GOT3 (cell line): ENCODE data around the gene RETREG3.
"Not testable (repeated sequence)": the region's sequence is repeated elsewhere in the genome, so short reads cannot be mapped to it uniquely, and the experiment has no call there.

Source experiments
- DNase-seq: peaks from one replicate; lab custom pipeline; 2025; ENCODE audit warnings: mixed read lengths; lab: John Stamatoyannopoulos, UW

RETREG3 gene

GRCh38 chr17:42552736-42553135 lies 56.4 kb downstream of the RETREG3 start, which contains the start of gene HSD17B1:
Gene HSD17B1 (plus strand): TSS chr17:42552923. CDS start chr17:42552934, 11 bp downstream.
- DNase-seq: not testable (repeated sequence)

GRCh38 chr17:42548993-42549755 lies 60.0 kb downstream of the RETREG3 start:
- DNase-seq: no peak

- DNase-seq: no peak
Observed at GRCh38 chr17:42548070-42548837, 60.9 kb downstream of the RETREG3 start.

- no peak for DNase-seq
Observed at GRCh38 chr17:42547698-42548069, 61.5 kb downstream of the RETREG3 start.

GRCh38 chr17:42547001-42547461 lies 62.1 kb downstream of the RETREG3 start:
- DNase-seq: no peak

GRCh38 chr17:42545755-42546505 lies 63.2 kb downstream of the RETREG3 start:
- not testable (repeated sequence) for DNase-seq

GRCh38 chr17:42544874-42545283 lies 64.3 kb downstream of the RETREG3 start:
- no peak for DNase-seq

- DNase-seq: no peak
Observed at GRCh38 chr17:42543190-42544079, 65.7 kb downstream of the RETREG3 start.

GRCh38 chr17:42541041-42541833 lies 67.9 kb downstream of the RETREG3 start:
- no peak for DNase-seq

- DNase-seq: not testable (repeated sequence)
Observed at GRCh38 chr17:42540558-42540957, 68.6 kb downstream of the RETREG3 start.

- DNase-seq: no peak
Observed at GRCh38 chr17:42538482-42538881, 70.7 kb downstream of the RETREG3 start.

GRCh38 chr17:42537826-42538451 lies 71.2 kb downstream of the RETREG3 start:
- no peak for DNase-seq

- no peak for DNase-seq
Observed at GRCh38 chr17:42537156-42537805, 71.9 kb downstream of the RETREG3 start.

GRCh38 chr17:42536372-42537155 lies 72.6 kb downstream of the RETREG3 start:
- DNase-seq: peak; percentile 44

- DNase-seq: peak; percentile 45
Observed at GRCh38 chr17:42536048-42536371, 73.2 kb downstream of the RETREG3 start, which contains the start of gene NAGLU. Gene NAGLU (plus strand): TSS chr17:42536241. CDS start chr17:42536273, 32 bp downstream.

GRCh38 chr17:42535155-42536047 lies 73.8 kb downstream of the RETREG3 start:
- no peak for DNase-seq
